Fibroblast of the aortic adventitia (primary cell): ENCODE measurements around the gene INPP5F. TPM values are rescaled to one million over a fixed set of nuclear protein-coding genes. Genes with fewer than 3 reads are reported as not detected.

Experiments
- DNase-seq: peaks from one replicate; pipeline ENCODE4 v3.0.0-alpha.2; 2010; ENCODE audit warnings: low read depth
- H3K4me3 ChIP-seq: 2 replicates; pipeline ENCODE4 v1.5.1; 2011; ENCODE audit warnings: low read depth, mild to moderate bottlenecking, control low read depth, low read length, moderate library complexity
- CTCF ChIP-seq: IDR thresholded peaks from 2 replicates; pipeline ENCODE4 v1.5.1; 2011; ENCODE audit warnings: mild to moderate bottlenecking, low read length, control low read depth, inconsistent platforms; ENCODE audit not compliant: insufficient read depth
- total RNA-seq: library from RNA; depleted of rRNA; stranded (reverse); fragments of >200 nt; gene quantifications from 2 replicates; pipeline ENCODE4 v1.2.3, GENCODE V29; 2012; ENCODE audit warnings: low replicate concordance

Gene INPP5F
- total RNA-seq, 1 donor: 22.2 TPM

- no peak for DNase-seq
- TF ChIP-seq CTCF: no peak
- H3K4me3 ChIP-seq: no peak overlapping the region
These were observed 50.7 kb downstream of the INPP5F start for GRCh38 chr10:119776536-119776935.

- no peak for DNase-seq
- no peak overlapping the region for H3K4me3 ChIP-seq
- no peak for TF ChIP-seq CTCF
These were observed 51.8 kb downstream of the INPP5F start for GRCh38 chr10:119777686-119778085.

GRCh38 chr10:119778776-119779445, 53.1 kb downstream of the INPP5F start:
- no peak for DNase-seq
- no peak overlapping the region for H3K4me3 ChIP-seq
- no peak for TF ChIP-seq CTCF

- no peak overlapping the region for H3K4me3 ChIP-seq
- DNase-seq: no peak
- no peak for TF ChIP-seq CTCF
These were observed 55.1 kb downstream of the INPP5F start for GRCh38 chr10:119780879-119781480.

GRCh38 chr10:119781498-119781897, 55.6 kb downstream of the INPP5F start:
- no peak for TF ChIP-seq CTCF
- no peak overlapping the region for H3K4me3 ChIP-seq
- DNase-seq: no peak

- DNase-seq: no peak
- H3K4me3 ChIP-seq: no peak overlapping the region
- no peak for TF ChIP-seq CTCF
These were observed 57.3 kb downstream of the INPP5F start for GRCh38 chr10:119782981-119783664.

GRCh38 chr10:119783665-119784027, 57.8 kb downstream of the INPP5F start:
- no peak for DNase-seq
- no peak for TF ChIP-seq CTCF
- H3K4me3 ChIP-seq: no peak overlapping the region
